ENCODE data around the gene P2RY2.

GRCh38 chr11:73218830-73219215, 742 bp downstream of the P2RY2 start:
- TF ChIP-seq CTCF (IDR thresholded peaks at IDR 0.05; ENCODE audit: low read depth, low read length, poor library complexity, severe bottlenecking) (no peak), EZH2phosphoT487 (IDR thresholded peaks at IDR 0.05; ENCODE audit: borderline replicate concordance, low read length) (no peak)

All from DOHH2 (cell line).